C4-2B (cell line): ENCODE results near the gene RSPO1.

Experiments used
- CTCF ChIP-seq: fragments of 450-650 bp; conservative IDR thresholded peaks from 2 replicates; pipeline ENCODE4 v1.5.1; 2017; ENCODE audit warnings: mild to moderate bottlenecking
- ZFX ChIP-seq: fragments of 450-650 bp; IDR thresholded peaks from 2 replicates; pipeline ENCODE4 v1.6.1; 2017

DNA sequence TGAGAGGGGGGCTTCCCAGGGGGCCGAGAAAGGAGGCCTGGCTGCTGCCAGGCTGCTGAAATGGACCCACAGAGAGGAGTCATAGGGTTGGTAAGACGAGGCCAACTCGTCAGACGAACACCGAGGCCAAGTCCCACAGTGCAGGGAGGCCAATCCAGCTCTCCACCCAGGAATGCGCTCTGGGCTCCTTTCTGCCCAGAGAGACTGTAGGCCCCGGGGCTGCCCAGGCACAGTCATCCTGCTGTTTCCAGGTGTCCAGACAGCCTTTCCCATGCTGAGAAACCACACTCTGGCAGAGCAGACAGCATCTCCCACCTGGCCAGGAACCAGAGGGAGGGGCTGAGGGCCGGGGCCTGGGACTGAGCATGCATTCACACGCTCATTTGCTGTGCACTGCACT is 26.7 kb upstream of the RSPO1 start:
- TF ChIP-seq CTCF (no peak), ZFX (no peak)
